ENCODE data around the gene TIMM10. TPM values are rescaled to one million over a fixed set of nuclear protein-coding genes. Genes with fewer than 3 reads are reported as not detected.

Gene TIMM10
- total RNA-seq, 4 donors from 2014 or later: 23.5 to 29.0 (median 27.9) TPM

- H3K4me1 ChIP-seq: peaks cover 0 to 15% (median 0%) of the 10 kb centered on the region in 3 donors
- ATAC-seq: no peak
- no peaks in the 10 kb centered on the region for H3K9me3 ChIP-seq
- H3K27ac ChIP-seq: no peak overlapping the region
- H3K4me3 ChIP-seq: no peak overlapping the region
- no peaks in the 10 kb centered on the region for H3K27me3 ChIP-seq
- TF ChIP-seq POLR2A (IDR thresholded peaks at IDR 0.05) (no peak), EP300 (IDR thresholded peaks at IDR 0.05) (no peak), POLR2AphosphoS5 (IDR thresholded peaks at IDR 0.05) (no peak), CTCF (IDR thresholded peaks at IDR 0.05) (no peak)
- peaks cover 0 to 52% of the 10 kb centered on the region in 2 donors for H3K36me3 ChIP-seq
- WGBS, 2 donors (ENCODE audit: low coverage in 1 of 2): no CpG with 5 or more reads among the region's 4 CpGs
These were observed 29.6 kb upstream of the TIMM10 start for GRCh38 chr11:57560146-57560545.

GRCh38 chr11:57556041-57556440 lies 25.5 kb upstream of the TIMM10 start:
- H3K27me3 ChIP-seq: no peaks in the 10 kb centered on the region
- no peaks in the 10 kb centered on the region for H3K4me1 ChIP-seq
- no peak overlapping the region for H3K27ac ChIP-seq
- TF ChIP-seq CTCF (IDR thresholded peaks at IDR 0.05) (no peak), POLR2A (IDR thresholded peaks at IDR 0.05) (no peak), EP300 (IDR thresholded peaks at IDR 0.05) (no peak), POLR2AphosphoS5 (IDR thresholded peaks at IDR 0.05) (no peak)
- H3K36me3 ChIP-seq: peaks cover 0 to 93% of the 10 kb centered on the region in 2 donors
- no peak for ATAC-seq
- H3K9me3 ChIP-seq: no peaks in the 10 kb centered on the region
- H3K4me3 ChIP-seq: no peak overlapping the region
- 75% methylated on average over 2 of the region's 8 CpGs; no CpG with 5 or more reads in 1 of the 2 donors for WGBS, 2 donors (ENCODE audit: low coverage in 1 of 2)

GRCh38 chr11:57555393-57555792 lies 24.8 kb upstream of the TIMM10 start:
- H3K4me3 ChIP-seq: no peak overlapping the region
- no peaks in the 10 kb centered on the region for H3K27me3 ChIP-seq
- no peak overlapping the region for H3K27ac ChIP-seq
- TF ChIP-seq POLR2A (IDR thresholded peaks at IDR 0.05) (no peak), CTCF (IDR thresholded peaks at IDR 0.05) (no peak), POLR2AphosphoS5 (IDR thresholded peaks at IDR 0.05) (no peak), EP300 (IDR thresholded peaks at IDR 0.05) (no peak)
- WGBS, 2 donors (ENCODE audit: low coverage in 1 of 2): 82 to 88% methylated on average over 1 to 2 of the region's 2 CpGs
- H3K9me3 ChIP-seq: no peaks in the 10 kb centered on the region
- peaks cover 0 to 98% of the 10 kb centered on the region in 2 donors for H3K36me3 ChIP-seq
- ATAC-seq: no peak
- H3K4me1 ChIP-seq: no peaks in the 10 kb centered on the region

- H3K27me3 ChIP-seq: no peaks in the 10 kb centered on the region
- ATAC-seq: no peak
- no peak overlapping the region for H3K4me3 ChIP-seq
- H3K27ac ChIP-seq: no peak overlapping the region
- TF ChIP-seq POLR2AphosphoS5 (IDR thresholded peaks at IDR 0.05): no peak
- H3K36me3 ChIP-seq: peaks cover 0 to 100% of the 10 kb centered on the region in 2 donors
- 88% methylated on average over 5 of the region's 5 CpGs; no CpG with 5 or more reads in 1 of the 2 donors for WGBS, 2 donors (ENCODE audit: low coverage in 1 of 2)
- H3K4me1 ChIP-seq: no peaks in the 10 kb centered on the region
- H3K9me3 ChIP-seq: no peaks in the 10 kb centered on the region
These were observed 21.9 kb upstream of the TIMM10 start for GRCh38 chr11:57552479-57552878.

GRCh38 chr11:57551941-57552340 lies 21.4 kb upstream of the TIMM10 start:
- ATAC-seq: no peak
- Histone ChIP-seq H3K27ac (no peak overlapping the region), H3K9me3 (no peaks in the 10 kb centered on the region), H3K36me3 (peaks cover 0 to 96% of the 10 kb centered on the region in 2 donors), H3K4me1 (no peaks in the 10 kb centered on the region), H3K4me3 (no peak overlapping the region), H3K27me3 (no peaks in the 10 kb centered on the region)
- 92% methylated on average over 3 of the region's 4 CpGs; no CpG with 5 or more reads in 1 of the 2 donors for WGBS, 2 donors (ENCODE audit: low coverage in 1 of 2)
- TF ChIP-seq EP300 (IDR thresholded peaks at IDR 0.05) (no peak), POLR2A (IDR thresholded peaks at IDR 0.05) (no peak), POLR2AphosphoS5 (IDR thresholded peaks at IDR 0.05) (no peak), CTCF (IDR thresholded peaks at IDR 0.05) (no peak)
